SK-N-SH (cell line): ENCODE data around the gene PCBP3. TPM values are rescaled to one million over a fixed set of nuclear protein-coding genes. Genes with fewer than 3 reads are reported as not detected.
A peak's percentile ranks its signal among the peaks of the same experiment; 100 is the strongest.

Experiments used
- CTCF ChIA-PET: fragments of 300-600, 350-600 bp; formaldehyde crosslinking; extraction: SDS; loops from one replicate; lab custom pipeline; 2021; lab: Yijun Ruan, JAX
- POLR2A ChIA-PET: fragments of 350-600 bp; sonication (Branson Sonifier 250); formaldehyde crosslinking; extraction: SDS; loops from one replicate; lab custom pipeline; 2020; ENCODE audit warnings: antibody characterized with exemption, inconsistent platforms; lab: Yijun Ruan, JAX
- DNase-seq: peaks from one replicate; pipeline ENCODE4 v3.0.0; 2012
- H2AFZ ChIP-seq: fragments of 200-600 bp; sonication (generic); 2 replicates; pipeline ENCODE4 v1.8.1; 2016; ENCODE audit warnings: antibody characterized with exemption, mild to moderate bottlenecking, low read depth
- H3F3A ChIP-seq: fragments of 200-600 bp; sonication (generic); replicated peaks from 2 replicates; pipeline ENCODE3; 2016; ENCODE audit warnings: antibody characterized with exemption, mild to moderate bottlenecking; ENCODE audit not compliant: insufficient read depth
- H3K27ac ChIP-seq, 2 experiments: fragments of 200-500 bp in 1 of 2; fragments of 200-600 bp in 1 of 2; sonication (Bioruptor generic) in 1 of 2; sonication (generic), shearing (Covaris generic) in 1 of 2; 2 replicates each; pipeline versions ENCODE4 v1.5.1 to v1.6.1; 2014 to 2016; ENCODE audit warnings: low read depth in 2 of 2, inconsistent platforms in 1 of 2, low read length in 1 of 2, mild to moderate bottlenecking in 1 of 2, mixed read lengths in 1 of 2
- H3K27me3 ChIP-seq: fragments of 200-600 bp; sonication (generic), shearing (Covaris generic); 2 replicates; pipeline ENCODE4 v1.6.1; 2016; ENCODE audit warnings: mixed run types; ENCODE audit not compliant: insufficient read depth
- H3K36me3 ChIP-seq, 2 experiments: fragments of 200-500 bp in 1 of 2; fragments of 200-600 bp in 1 of 2; sonication (Bioruptor generic) in 1 of 2; sonication (generic) in 1 of 2; replicated peaks in 1 of 2; 2 replicates each; pipeline versions ENCODE3 to v1.5.1; 2014 to 2016; ENCODE audit warnings: low read length in 1 of 2, mild to moderate bottlenecking in 1 of 2; ENCODE audit not compliant: insufficient read depth in 2 of 2, control insufficient read depth in 1 of 2
- H3K4me1 ChIP-seq, 2 experiments: fragments of 200-500 bp in 1 of 2; fragments of 200-600 bp in 1 of 2; sonication (Bioruptor generic) in 1 of 2; sonication (generic), shearing (Covaris generic) in 1 of 2; 2 replicates each; pipeline versions ENCODE4 v1.5.1 to v1.6.1; 2014 to 2016; ENCODE audit warnings: low read depth in 1 of 2, low read length in 1 of 2, mixed run types in 1 of 2; ENCODE audit not compliant: insufficient read depth in 2 of 2, control insufficient read depth in 1 of 2
- H3K4me2 ChIP-seq: fragments of 200-600 bp; sonication (generic), shearing (Covaris generic); 2 replicates; pipeline ENCODE4 v1.6.1; 2017; ENCODE audit warnings: mixed run types
- H3K4me3 ChIP-seq, 2 experiments: fragments of 200-500 bp in 1 of 2; fragments of 200-600 bp in 1 of 2; sonication (Bioruptor generic) in 1 of 2; sonication (generic), shearing (Covaris generic) in 1 of 2; 2 replicates each; pipeline versions ENCODE4 v1.5.1 to v1.8.1; 2014 to 2016; ENCODE audit warnings: low read depth in 2 of 2, inconsistent platforms in 1 of 2, low read length in 1 of 2, mild to moderate bottlenecking in 1 of 2, mixed read lengths in 1 of 2, moderate library complexity in 1 of 2
- H3K79me2 ChIP-seq: fragments of 200-600 bp; sonication (generic); 2 replicates; pipeline ENCODE4 v1.8.1; 2017; ENCODE audit warnings: mild to moderate bottlenecking; ENCODE audit not compliant: insufficient read depth
- H3K9ac ChIP-seq: fragments of 200-600 bp; sonication (generic); 2 replicates; pipeline ENCODE4 v1.6.1; 2017; ENCODE audit warnings: mixed run types
- H3K9me2 ChIP-seq: fragments of 200-600 bp; sonication (generic); 2 replicates; pipeline ENCODE4 v1.6.1; 2017; ENCODE audit warnings: mixed run types
- H3K9me3 ChIP-seq: fragments of 200-600 bp; sonication (generic); 2 replicates; pipeline ENCODE4 v1.6.1; 2017; ENCODE audit warnings: mixed run types, mild to moderate bottlenecking, moderate library complexity
- H4K20me1 ChIP-seq: fragments of 200-600 bp; sonication (generic); 2 replicates; pipeline ENCODE4 v1.6.1; 2017; ENCODE audit warnings: mild to moderate bottlenecking, mixed run types; ENCODE audit not compliant: insufficient read depth
- ELF1 ChIP-seq: IDR thresholded peaks from 2 replicates; pipeline ENCODE4 v1.4.0; 2012
- EP300 ChIP-seq, 2 experiments: IDR thresholded peaks; 2 replicates each; pipeline versions ENCODE4 v1.4.0 to v1.6.1; 2012; ENCODE audit warnings: borderline replicate concordance in 1 of 2, low read depth in 1 of 2, low read length in 1 of 2
- GABPA ChIP-seq: IDR thresholded peaks from 2 replicates; pipeline ENCODE4 v1.4.0; 2012; ENCODE audit warnings: low read depth, mild to moderate bottlenecking
- JUND ChIP-seq: IDR thresholded peaks from 2 replicates; pipeline ENCODE4 v1.4.0; 2012
- MXI1 ChIP-seq: IDR thresholded peaks from 2 replicates; pipeline ENCODE4 v1.6.1; 2012; ENCODE audit warnings: mild to moderate bottlenecking, low read depth, low read length, improper control_type of control experiment
- RAD21 ChIP-seq: IDR thresholded peaks from 2 replicates; pipeline ENCODE4 v1.6.1; 2012; ENCODE audit warnings: mild to moderate bottlenecking, low read length
- RFX5 ChIP-seq: IDR thresholded peaks from 2 replicates; pipeline ENCODE4 v1.6.1; 2012; ENCODE audit warnings: mild to moderate bottlenecking, improper control_type of control experiment, low read length
- RXRA ChIP-seq: IDR thresholded peaks from 2 replicates; pipeline ENCODE4 v1.4.0; 2012; ENCODE audit warnings: low read depth, mild to moderate bottlenecking, borderline replicate concordance
- SMC3 ChIP-seq: IDR thresholded peaks from 2 replicates; pipeline ENCODE4 v1.6.1; 2012; ENCODE audit warnings: low read depth, low read length, improper control_type of control experiment
- TAF1 ChIP-seq: IDR thresholded peaks from 2 replicates; pipeline ENCODE4 v1.6.1; 2012; ENCODE audit warnings: low read depth, mild to moderate bottlenecking, low read length, moderate library complexity, borderline replicate concordance
- WGBS: methylation state at CpG from one replicate; pipeline ENCODE4 v1.1.6; 2017; ENCODE audit warnings: low lambda C conversion rate; 5-methylcytosine and 5-hydroxymethylcytosine counted together
- polyA plus RNA-seq, 3 experiments: library from polyadenylated mRNA; depleted of rRNA; stranded (reverse); fragments of >200 nt; gene quantifications; 2 replicates each; pipeline ENCODE4 v1.2.3, GENCODE V29; 2012
- TF ChIP-seq, protein P1 (sequence below): IDR thresholded peaks from 2 replicates; pipeline ENCODE4 v1.4.0; 2012; ENCODE audit warnings: low read depth, borderline replicate concordance
- TF ChIP-seq, protein P2 (sequence below): IDR thresholded peaks from 2 replicates; pipeline ENCODE4 v1.4.0; 2012; ENCODE audit warnings: low read depth
- TF ChIP-seq, protein P3 (sequence below): fragments of 200-600 bp; sonication (generic); IDR thresholded peaks from 2 replicates; pipeline ENCODE4 v1.6.1; 2017; ENCODE audit warnings: antibody characterized with exemption, mild to moderate bottlenecking, moderate library complexity

PCBP3 gene
- polyA plus RNA-seq, 1 of the 3 experiments (the other 2 are of a cell fraction) = 9.5 TPM

DNA sequence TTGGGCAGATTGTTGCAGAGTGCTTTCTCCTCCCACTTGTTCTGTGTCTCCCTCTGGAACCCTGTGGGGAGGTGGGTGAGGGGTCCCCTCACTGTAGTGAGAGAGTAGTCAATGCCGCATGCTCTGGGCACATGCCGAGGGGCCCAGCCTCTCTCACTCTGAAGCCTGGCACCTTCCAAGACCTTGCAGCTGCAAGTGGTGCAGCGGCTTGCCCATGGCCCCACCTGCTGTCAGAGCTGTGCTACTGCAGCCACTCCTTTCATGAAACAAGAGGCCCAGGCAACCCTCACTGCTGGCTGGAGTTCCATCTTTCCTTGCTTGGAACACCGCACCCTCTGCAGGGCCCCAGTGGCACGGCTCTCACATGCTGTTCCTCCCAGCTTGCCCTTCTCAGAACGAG lies 279.6 kb downstream of the PCBP3 start:
- H4K20me1 ChIP-seq = no peaks in the 10 kb centered on the region
- 77% methylated on average over 6 of the region's 6 CpGs for WGBS
- H2AFZ ChIP-seq = no peak overlapping the region
- H3K27me3 ChIP-seq = no peaks in the 10 kb centered on the region
- no peaks in the 10 kb centered on the region for H3K79me2 ChIP-seq
- no peak overlapping the region for H3K4me2 ChIP-seq
- no peaks in the 10 kb centered on the region for H3K9me3 ChIP-seq
- TF ChIP-seq, protein P1, sequence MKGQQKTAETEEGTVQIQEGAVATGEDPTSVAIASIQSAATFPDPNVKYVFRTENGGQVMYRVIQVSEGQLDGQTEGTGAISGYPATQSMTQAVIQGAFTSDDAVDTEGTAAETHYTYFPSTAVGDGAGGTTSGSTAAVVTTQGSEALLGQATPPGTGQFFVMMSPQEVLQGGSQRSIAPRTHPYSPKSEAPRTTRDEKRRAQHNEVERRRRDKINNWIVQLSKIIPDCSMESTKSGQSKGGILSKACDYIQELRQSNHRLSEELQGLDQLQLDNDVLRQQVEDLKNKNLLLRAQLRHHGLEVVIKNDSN = no peak
- no peak for TF ChIP-seq GABPA
- TF ChIP-seq JUND = no peak
- TF ChIP-seq, protein P2, sequence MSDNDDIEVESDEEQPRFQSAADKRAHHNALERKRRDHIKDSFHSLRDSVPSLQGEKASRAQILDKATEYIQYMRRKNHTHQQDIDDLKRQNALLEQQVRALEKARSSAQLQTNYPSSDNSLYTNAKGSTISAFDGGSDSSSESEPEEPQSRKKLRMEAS = no peak
- no peak for TF ChIP-seq RXRA
- TF ChIP-seq RFX5 = no peak
- TF ChIP-seq, protein P3, sequence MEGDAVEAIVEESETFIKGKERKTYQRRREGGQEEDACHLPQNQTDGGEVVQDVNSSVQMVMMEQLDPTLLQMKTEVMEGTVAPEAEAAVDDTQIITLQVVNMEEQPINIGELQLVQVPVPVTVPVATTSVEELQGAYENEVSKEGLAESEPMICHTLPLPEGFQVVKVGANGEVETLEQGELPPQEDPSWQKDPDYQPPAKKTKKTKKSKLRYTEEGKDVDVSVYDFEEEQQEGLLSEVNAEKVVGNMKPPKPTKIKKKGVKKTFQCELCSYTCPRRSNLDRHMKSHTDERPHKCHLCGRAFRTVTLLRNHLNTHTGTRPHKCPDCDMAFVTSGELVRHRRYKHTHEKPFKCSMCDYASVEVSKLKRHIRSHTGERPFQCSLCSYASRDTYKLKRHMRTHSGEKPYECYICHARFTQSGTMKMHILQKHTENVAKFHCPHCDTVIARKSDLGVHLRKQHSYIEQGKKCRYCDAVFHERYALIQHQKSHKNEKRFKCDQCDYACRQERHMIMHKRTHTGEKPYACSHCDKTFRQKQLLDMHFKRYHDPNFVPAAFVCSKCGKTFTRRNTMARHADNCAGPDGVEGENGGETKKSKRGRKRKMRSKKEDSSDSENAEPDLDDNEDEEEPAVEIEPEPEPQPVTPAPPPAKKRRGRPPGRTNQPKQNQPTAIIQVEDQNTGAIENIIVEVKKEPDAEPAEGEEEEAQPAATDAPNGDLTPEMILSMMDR = peak; percentile 60
- peak; percentile 69 for TF ChIP-seq RAD21
- peak; percentile 53 for TF ChIP-seq SMC3
- TF ChIP-seq, all 33 proteins: peak for 3
- peak; percentile 56 for DNase-seq
- no peak overlapping the region for H3K9ac ChIP-seq
- ChIA-PET POLR2A (no interaction called here), CTCF (interaction anchor here (0.8 to 2.5 kb wide), 6 partner anchors 11 to 367 kb away, joined by 3 to 6 read pairs (median 4); no protein-coding TSS in a partner anchor)
- H3K36me3 ChIP-seq = no peaks in the 10 kb centered on the region
- H3K4me1 ChIP-seq = no peaks in the 10 kb centered on the region; a peak in 1 of 4 replicates
- peaks cover 4% of the 10 kb centered on the region for H3F3A ChIP-seq
- H3K4me3 ChIP-seq = peak overlapping the region in 1 of 2 experiments; percentile 17; a peak in 2 of 4 replicates
- no peaks in the 10 kb centered on the region for H3K9me2 ChIP-seq
- H3K27ac ChIP-seq = no peak overlapping the region

DNA sequence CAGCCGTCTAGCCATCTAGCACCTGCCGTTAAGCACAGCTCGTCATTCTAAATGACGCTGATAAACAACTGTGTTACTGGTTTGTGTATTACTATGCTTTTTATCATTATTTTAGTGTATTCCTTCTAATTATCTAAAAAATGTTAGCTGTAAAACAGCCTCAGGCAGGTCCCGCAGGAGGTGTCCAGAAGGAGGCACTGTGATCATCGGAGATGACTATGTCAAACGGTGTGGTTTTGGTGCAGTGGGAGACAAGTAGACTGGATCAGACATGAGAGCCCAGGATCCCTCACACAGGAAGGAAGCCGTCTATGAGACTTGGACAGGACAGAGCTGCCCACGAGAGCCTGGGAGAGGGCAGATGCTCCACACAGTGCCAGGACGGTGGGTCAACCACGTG lies 282.8 kb downstream of the PCBP3 start:
- WGBS = 68% methylated on average over 11 of the region's 11 CpGs
- no peaks in the 10 kb centered on the region for H3K9me2 ChIP-seq
- no peak overlapping the region for H2AFZ ChIP-seq
- H3F3A ChIP-seq = peaks cover 4% of the 10 kb centered on the region
- H4K20me1 ChIP-seq = no peaks in the 10 kb centered on the region
- H3K4me1 ChIP-seq = no peaks in the 10 kb centered on the region; a peak in 1 of 4 replicates
- no peak overlapping the region for H3K9ac ChIP-seq
- DNase-seq = no peak
- no peak overlapping the region for H3K4me3 ChIP-seq
- H3K4me2 ChIP-seq = no peak overlapping the region
- no peaks in the 10 kb centered on the region for H3K79me2 ChIP-seq
- ChIA-PET CTCF (interaction anchor here (0.9 to 1.4 kb wide), 4 partner anchors 15 to 28 kb away, joined by 3 to 4 read pairs (median 3); no protein-coding TSS in a partner anchor), POLR2A (interaction anchor here (1.1 kb wide), 1 partner anchor 10 kb away, joined by 3 read pairs; no protein-coding TSS in a partner anchor)
- H3K27ac ChIP-seq = no peak overlapping the region
- H3K27me3 ChIP-seq = no peaks in the 10 kb centered on the region
- H3K9me3 ChIP-seq = no peaks in the 10 kb centered on the region
- no peaks in the 10 kb centered on the region for H3K36me3 ChIP-seq
- TF ChIP-seq, protein P3 = 0 out of 2 replicates have a peak, but pooled peaks have one; percentile 12
- no peak for TF ChIP-seq MXI1
- TF ChIP-seq ELF1 = no peak
- no peak for TF ChIP-seq TAF1
- no peak for TF ChIP-seq GABPA
- TF ChIP-seq EP300 (IDR thresholded peaks at IDR 0.05; ENCODE audit: borderline replicate concordance in 1 of 2, low read depth in 1 of 2, low read length in 1 of 2) = no peak
